ENCODE data around the gene PER2. TPM values are rescaled to one million over a fixed set of nuclear protein-coding genes. Genes with fewer than 3 reads are reported as not detected.

The PER2 gene
- total and polyA plus RNA-seq, 2 donors (not counting 3 experiments of a cell fraction or from before 2014, with no cell fraction given) = 0.86 to 3.8 TPM

- Histone ChIP-seq H3K27ac (ENCODE audit: insufficient read depth, low read depth, low read length) (no peak overlapping the region), H3K4me2 (ENCODE audit: insufficient read depth, low read length) (no peak overlapping the region), H3K9me3 (replicated peaks; ENCODE audit: control insufficient read depth, insufficient read depth, low read length) (no peaks in the 10 kb centered on the region), H3K9me1 (replicated peaks; ENCODE audit: control insufficient read depth, extremely low read depth, insufficient read depth, low read length) (no peaks in the 10 kb centered on the region), H3K79me2 (ENCODE audit: control insufficient read depth, insufficient read depth, low read length) (no peaks in the 10 kb centered on the region), H3K4me3 (replicated peaks in 1 of 3; ENCODE audit: insufficient read depth in 1 of 3, low read depth in 1 of 3, low read length in 3 of 3) (no peak overlapping the region), H2AFZ (ENCODE audit: low read depth, low read length) (no peak overlapping the region), H3K36me3 (ENCODE audit: control insufficient read depth in 2 of 2, extremely low read depth in 1 of 2, insufficient read depth in 2 of 2, low read length in 2 of 2) (peaks cover 0 to 3% of the 10 kb centered on the region in 2 experiments), H3K4me1 (ENCODE audit: control insufficient read depth, extremely low read depth, insufficient read depth, low read length) (no peaks in the 10 kb centered on the region), H4K20me1 (replicated peaks; ENCODE audit: control insufficient read depth, extremely low read depth, insufficient read depth, low read length) (no peaks in the 10 kb centered on the region), H3K9ac (replicated peaks; ENCODE audit: extremely low read depth, insufficient read depth, low read length) (no peak overlapping the region), H3K27me3 (ENCODE audit: control insufficient read depth in 2 of 2, insufficient read depth in 2 of 2, low read length in 2 of 2) (no peaks in the 10 kb centered on the region)
- CTCF ChIA-PET = no interaction called here
- POLR2A ChIA-PET = no interaction called here
- intact Hi-C loops (cut with micrococcal nuclease) (no loop called here), dilution Hi-C loops (cut with MboI; ENCODE audit: extremely low pct_ligation_motif_present, low sequenced_read_pairs) (no loop called here)
- BruUV-seq (replicated peaks) = no TSS peak
- TF ChIP-seq MYC (IDR thresholded peaks at IDR 0.05; ENCODE audit: low read depth, low read length) = no peak
- no peak for TF ChIP-seq POLR2AphosphoS5 (IDR thresholded peaks at IDR 0.05; ENCODE audit: insufficient read depth, low read depth, low read length)
- no peak for TF ChIP-seq GATA2 (IDR thresholded peaks at IDR 0.05; ENCODE audit: insufficient read depth, insufficient read length, low read depth, low read length)
- no peak for TF ChIP-seq POLR2A (IDR thresholded peaks at IDR 0.05; ENCODE audit: low read depth, low read length)
- no peak for TF ChIP-seq JUN (IDR thresholded peaks at IDR 0.05; ENCODE audit: borderline replicate concordance, insufficient read depth, insufficient read length, low read depth)
- TF ChIP-seq MAX (IDR thresholded peaks at IDR 0.05; ENCODE audit: insufficient read depth, insufficient read length) = no peak
- TF ChIP-seq FOS (IDR thresholded peaks at IDR 0.05; ENCODE audit: borderline replicate concordance, insufficient read depth, low read length) = no peak
- TF ChIP-seq EZH2 (IDR thresholded peaks at IDR 0.05; ENCODE audit: borderline replicate concordance, low read depth, low read length, severe bottlenecking) = no peak
- no peak for TF ChIP-seq CTCF (IDR thresholded peaks at IDR 0.05; ENCODE audit: extremely low read depth in 1 of 2, insufficient read depth in 1 of 2, low read depth in 1 of 2, low read length in 2 of 2)
- no peak for FAIRE-seq
- no peak for DNase-seq (ENCODE audit: low read depth, low spot score)
These were observed 17.3 kb downstream of the PER2 start for GRCh38 chr2:238271061-238271554.
